ENCODE measurements around the gene INPP5A. TPM values are rescaled to one million over a fixed set of nuclear protein-coding genes. Genes with fewer than 3 reads are reported as not detected.

The INPP5A gene
- total RNA-seq, 2 donors from 2014 or later, result 11.0 to 14.9 TPM

- H3K4me3 Mint-ChIP-seq, result no peak overlapping the region
- no peaks in the 10 kb centered on the region for H3K4me1 Mint-ChIP-seq (ENCODE audit: low read depth)
- ATAC-seq (replicated peaks in 1 of 2) (no peak), DNase-seq (no peak)
- H3K27ac Mint-ChIP-seq, result no peak overlapping the region
- H3K9me3 Mint-ChIP-seq, result no peaks in the 10 kb centered on the region
- H3K27me3 Mint-ChIP-seq (ENCODE audit: low read depth), result no peaks in the 10 kb centered on the region
- H3K36me3 Mint-ChIP-seq (ENCODE audit: insufficient read depth in 2 of 2), result no peaks in the 10 kb centered on the region
Measured at GRCh38 chr10:132802694-132803320, 265.2 kb downstream of the INPP5A start.

- no peak for ATAC-seq (replicated peaks in 1 of 2)
- no peaks in the 10 kb centered on the region for H3K36me3 Mint-ChIP-seq (ENCODE audit: insufficient read depth in 2 of 2)
- H3K27me3 Mint-ChIP-seq (ENCODE audit: low read depth), result no peaks in the 10 kb centered on the region
- no peak overlapping the region for H3K4me3 Mint-ChIP-seq
- DNase-seq, result no peak
- no peaks in the 10 kb centered on the region for H3K4me1 Mint-ChIP-seq (ENCODE audit: low read depth)
- H3K9me3 Mint-ChIP-seq, result no peaks in the 10 kb centered on the region
- no peak overlapping the region for H3K27ac Mint-ChIP-seq
Measured at GRCh38 chr10:132803416-132804210, 266.0 kb downstream of the INPP5A start.

GRCh38 chr10:132804287-132804686 lies 266.7 kb downstream of the INPP5A start:
- no peaks in the 10 kb centered on the region for H3K9me3 Mint-ChIP-seq
- no peaks in the 10 kb centered on the region for H3K4me1 Mint-ChIP-seq (ENCODE audit: low read depth)
- no peak overlapping the region for H3K27ac Mint-ChIP-seq
- no peaks in the 10 kb centered on the region for H3K36me3 Mint-ChIP-seq (ENCODE audit: insufficient read depth in 2 of 2)
- ATAC-seq (replicated peaks in 1 of 2) (no peak), DNase-seq (no peak)
- no peak overlapping the region for H3K4me3 Mint-ChIP-seq
- H3K27me3 Mint-ChIP-seq (ENCODE audit: low read depth), result no peaks in the 10 kb centered on the region

GRCh38 chr10:132804785-132805426 lies 267.3 kb downstream of the INPP5A start:
- H3K9me3 Mint-ChIP-seq, result no peaks in the 10 kb centered on the region

DNA sequence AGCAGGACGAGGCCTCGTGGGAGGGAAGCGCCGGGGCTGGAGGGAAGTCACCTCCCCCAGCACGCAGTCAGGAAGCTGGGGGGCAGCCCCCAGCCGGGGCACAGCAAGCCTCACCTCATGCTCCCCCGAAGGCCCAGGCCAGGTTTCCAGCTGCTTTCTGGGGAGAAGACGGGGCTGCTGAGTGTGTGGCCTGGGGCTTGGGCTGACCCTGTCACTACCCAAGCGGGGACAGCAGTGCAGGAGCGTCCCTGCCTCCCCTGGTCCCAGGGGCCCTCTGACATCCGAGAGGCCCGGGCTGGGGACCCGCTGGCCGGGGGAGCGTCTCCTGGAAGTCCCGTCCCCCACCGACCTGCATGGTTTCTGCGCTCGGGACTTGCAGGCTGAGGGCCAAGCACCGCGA lies 268.0 kb downstream of the INPP5A start:
- no peak overlapping the region for H3K4me3 Mint-ChIP-seq
- DNase-seq (no peak), ATAC-seq (replicated peaks in 1 of 2) (no peak)
- H3K4me1 Mint-ChIP-seq (ENCODE audit: low read depth), result no peaks in the 10 kb centered on the region
- no peaks in the 10 kb centered on the region for H3K27me3 Mint-ChIP-seq (ENCODE audit: low read depth)
- H3K27ac Mint-ChIP-seq, result no peak overlapping the region
- no peaks in the 10 kb centered on the region for H3K9me3 Mint-ChIP-seq
- no peaks in the 10 kb centered on the region for H3K36me3 Mint-ChIP-seq (ENCODE audit: insufficient read depth in 2 of 2)

More at GRCh38 chr10:132804785-132805426, 267.3 kb downstream of the INPP5A start:
- Mint-ChIP-seq H3K4me3 (no peak overlapping the region), H3K36me3 (ENCODE audit: insufficient read depth in 2 of 2) (no peaks in the 10 kb centered on the region), H3K27me3 (ENCODE audit: low read depth) (no peaks in the 10 kb centered on the region), H3K27ac (no peak overlapping the region), H3K4me1 (ENCODE audit: low read depth) (no peaks in the 10 kb centered on the region)
- no peak for ATAC-seq (replicated peaks in 1 of 2)
- DNase-seq, result no peak

GRCh38 chr10:132806110-132806509 lies 268.5 kb downstream of the INPP5A start:
- Mint-ChIP-seq H3K27me3 (ENCODE audit: low read depth) (no peaks in the 10 kb centered on the region), H3K4me3 (no peak overlapping the region), H3K9me3 (no peaks in the 10 kb centered on the region), H3K36me3 (ENCODE audit: insufficient read depth in 2 of 2) (no peaks in the 10 kb centered on the region), H3K27ac (no peak overlapping the region), H3K4me1 (ENCODE audit: low read depth) (no peaks in the 10 kb centered on the region)
- ATAC-seq (replicated peaks in 1 of 2), result no peak
- DNase-seq, result no peak

- Mint-ChIP-seq H3K27me3 (ENCODE audit: low read depth) (no peaks in the 10 kb centered on the region), H3K27ac (no peak overlapping the region), H3K4me1 (ENCODE audit: low read depth) (no peaks in the 10 kb centered on the region), H3K36me3 (ENCODE audit: insufficient read depth in 2 of 2) (no peaks in the 10 kb centered on the region), H3K4me3 (no peak overlapping the region), H3K9me3 (no peaks in the 10 kb centered on the region)
- no peak for DNase-seq
- no peak for ATAC-seq (replicated peaks in 1 of 2)
Measured at GRCh38 chr10:132806561-132807003, 269.0 kb downstream of the INPP5A start.

GRCh38 chr10:132807621-132808049 lies 270.0 kb downstream of the INPP5A start:
- H3K27ac Mint-ChIP-seq, result no peak overlapping the region
- no peaks in the 10 kb centered on the region for H3K4me1 Mint-ChIP-seq (ENCODE audit: low read depth)
- no peaks in the 10 kb centered on the region for H3K9me3 Mint-ChIP-seq
- H3K4me3 Mint-ChIP-seq, result no peak overlapping the region
- H3K36me3 Mint-ChIP-seq (ENCODE audit: insufficient read depth in 2 of 2), result no peaks in the 10 kb centered on the region
- DNase-seq (no peak), ATAC-seq (replicated peaks in 1 of 2) (no peak)
- H3K27me3 Mint-ChIP-seq (ENCODE audit: low read depth), result no peaks in the 10 kb centered on the region

DNA sequence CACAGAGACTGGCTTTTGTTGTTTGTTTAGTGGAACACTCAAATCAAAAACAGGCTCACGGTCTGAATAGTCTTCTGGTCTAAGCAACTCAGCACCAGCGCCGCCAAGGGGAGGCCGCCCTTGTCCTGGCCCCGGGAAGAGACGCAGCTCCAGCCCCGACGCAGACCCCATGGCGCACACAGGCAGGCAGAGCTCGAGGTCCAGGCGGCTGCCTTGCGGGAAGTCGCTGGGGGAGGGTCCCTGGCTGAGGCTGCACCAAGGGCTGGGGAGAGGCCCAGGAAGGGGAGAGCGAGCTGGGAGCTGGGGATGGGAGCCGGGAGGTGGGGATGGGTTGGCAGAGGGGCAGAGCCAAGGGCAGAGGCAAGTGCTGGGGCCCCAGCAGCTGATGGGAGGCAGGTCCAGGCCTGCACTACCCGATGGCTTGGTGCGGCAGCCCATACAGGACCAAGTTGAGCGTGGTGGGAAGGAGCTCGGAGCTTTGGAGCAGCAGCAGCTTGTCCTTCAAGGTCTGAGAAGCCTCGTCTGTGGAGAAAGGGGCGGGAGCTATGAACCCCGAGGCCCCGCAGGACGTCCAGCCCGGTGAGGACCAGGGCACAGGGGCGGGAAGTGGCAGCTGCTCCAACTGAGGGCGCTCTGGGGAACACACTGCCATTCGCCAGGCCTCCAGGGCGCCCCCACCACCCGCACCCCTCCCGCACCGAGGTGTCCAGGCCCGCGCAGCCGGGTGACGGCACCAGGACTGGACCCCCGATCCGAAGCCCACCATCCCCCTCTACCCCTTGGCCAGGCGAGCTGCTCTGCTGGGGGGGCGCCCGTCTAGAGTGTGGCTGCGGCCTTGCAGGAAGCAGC lies 271.0 kb downstream of the INPP5A start:
- H3K9me3 Mint-ChIP-seq, result no peaks in the 10 kb centered on the region
- no peak overlapping the region for H3K4me3 Mint-ChIP-seq
- ATAC-seq (replicated peaks in 1 of 2) (no peak), DNase-seq (no peak)
- no peaks in the 10 kb centered on the region for H3K36me3 Mint-ChIP-seq (ENCODE audit: insufficient read depth in 2 of 2)
- H3K27me3 Mint-ChIP-seq (ENCODE audit: low read depth), result no peaks in the 10 kb centered on the region
- H3K27ac Mint-ChIP-seq, result no peak overlapping the region
- H3K4me1 Mint-ChIP-seq (ENCODE audit: low read depth), result no peaks in the 10 kb centered on the region

DNA sequence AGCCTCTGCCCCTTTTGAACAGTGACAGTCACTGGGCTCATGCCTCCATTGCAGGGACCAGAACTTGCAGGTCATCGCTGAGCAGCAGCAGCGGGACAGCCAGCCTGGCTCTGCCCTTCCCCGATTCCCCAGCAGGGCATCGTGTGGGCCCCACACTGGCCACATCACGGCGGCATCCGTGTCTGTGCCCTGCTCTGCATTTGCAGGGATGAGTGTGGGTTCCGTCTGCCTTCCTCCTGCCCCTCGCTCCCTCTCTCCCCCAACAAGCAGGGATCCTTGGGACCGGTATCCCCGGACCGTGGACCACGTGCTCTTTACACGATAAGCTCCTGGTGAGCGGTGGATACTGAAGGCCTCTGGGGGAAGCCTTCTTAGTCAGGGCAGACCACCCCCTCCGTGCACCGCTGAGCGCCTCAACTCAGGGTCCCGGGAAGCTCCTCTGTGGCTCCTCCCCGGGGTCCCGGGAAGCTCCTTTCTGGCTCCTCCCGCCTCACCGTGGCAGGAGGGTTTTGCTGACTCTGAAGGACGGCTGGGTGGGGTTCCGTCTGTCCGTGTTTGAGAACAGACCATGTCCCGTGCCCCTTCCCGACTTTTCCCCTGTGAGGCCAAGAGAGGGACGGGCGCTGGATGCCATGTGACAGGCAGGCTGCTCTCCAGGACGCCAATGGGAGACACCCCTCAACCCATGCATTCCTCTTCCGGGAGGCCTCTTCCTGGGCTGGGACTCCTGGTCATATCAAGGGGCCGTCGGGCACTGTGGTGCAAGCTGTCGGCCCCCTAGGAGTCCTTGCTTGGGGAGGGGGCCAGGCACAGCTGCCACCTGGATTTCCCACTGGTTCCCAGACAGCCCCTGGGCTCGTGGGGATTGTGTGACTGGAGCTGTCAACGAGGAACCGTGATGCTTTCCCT lies 271.9 kb downstream of the INPP5A start:
- no peaks in the 10 kb centered on the region for H3K4me1 Mint-ChIP-seq (ENCODE audit: low read depth)
- H3K4me3 Mint-ChIP-seq, result no peak overlapping the region
- no peaks in the 10 kb centered on the region for H3K27me3 Mint-ChIP-seq (ENCODE audit: low read depth)
- no peaks in the 10 kb centered on the region for H3K36me3 Mint-ChIP-seq (ENCODE audit: insufficient read depth in 2 of 2)
- no peak overlapping the region for H3K27ac Mint-ChIP-seq
- DNase-seq (no peak), ATAC-seq (replicated peaks in 1 of 2) (no peak)
- H3K9me3 Mint-ChIP-seq, result no peaks in the 10 kb centered on the region

- no peak overlapping the region for H3K27ac Mint-ChIP-seq
- H3K9me3 Mint-ChIP-seq, result no peaks in the 10 kb centered on the region
- no peaks in the 10 kb centered on the region for H3K27me3 Mint-ChIP-seq (ENCODE audit: low read depth)
- DNase-seq (no peak), ATAC-seq (replicated peaks in 1 of 2) (no peak)
- no peak overlapping the region for H3K4me3 Mint-ChIP-seq
- no peaks in the 10 kb centered on the region for H3K36me3 Mint-ChIP-seq (ENCODE audit: insufficient read depth in 2 of 2)
- no peaks in the 10 kb centered on the region for H3K4me1 Mint-ChIP-seq (ENCODE audit: low read depth)
Measured at GRCh38 chr10:132810141-132810806, 272.7 kb downstream of the INPP5A start.
